GM21447 (cell line): Measurements from ENCODE around the gene HLA-DOB.
"Not testable (repeated sequence)": the region's sequence is repeated elsewhere in the genome, so short reads cannot be mapped to it uniquely, and the experiment has no call there.

Experiments used
- ATAC-seq: cut with Tn5 transposase; IDR thresholded peaks from one replicate; pipeline ENCODE4 v1.9.1; 2021; ENCODE audit not compliant: unreplicated experiment

HLA-DOB gene

GRCh38 chr6:32815115-32815514 lies 1.7 kb downstream of the HLA-DOB start:
- ATAC-seq: no peak

- ATAC-seq: no peak
Measured at GRCh38 chr6:32814145-32814544, 2.7 kb downstream of the HLA-DOB start.

- no peak for ATAC-seq
Measured at GRCh38 chr6:32809171-32809570, 7.6 kb downstream of the HLA-DOB start.

DNA sequence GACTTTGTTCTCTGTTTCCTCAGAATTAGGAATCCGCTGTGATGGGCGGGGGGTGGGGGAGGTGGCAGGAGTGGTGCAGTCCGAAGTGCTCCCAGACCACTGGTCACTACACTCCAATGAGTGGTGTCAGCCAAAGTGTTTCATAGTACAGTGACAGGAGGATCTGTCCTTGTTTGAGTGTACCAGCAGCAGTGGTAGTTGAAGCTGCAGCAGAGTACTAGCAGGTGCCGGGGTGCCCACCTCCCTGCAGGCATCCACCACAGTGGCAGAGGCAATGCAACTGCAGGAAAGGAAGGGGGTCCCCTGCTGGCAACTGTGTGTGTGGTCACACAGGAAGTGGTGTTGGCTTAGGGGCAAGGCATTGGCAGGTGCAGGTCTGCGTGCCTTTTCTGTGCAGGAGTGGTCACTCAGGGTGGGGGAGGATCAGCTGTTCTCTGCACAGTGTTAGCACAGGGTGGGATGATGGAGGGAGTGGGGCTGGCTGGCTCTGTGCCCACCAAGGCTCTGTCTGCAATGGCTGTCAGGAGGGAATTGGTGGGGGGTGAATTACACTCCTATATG lies 9.7 kb downstream of the HLA-DOB start:
- ATAC-seq: no peak

GRCh38 chr6:32805404-32805803 lies 11.4 kb downstream of the HLA-DOB start:
- not testable (repeated sequence) for ATAC-seq

DNA sequence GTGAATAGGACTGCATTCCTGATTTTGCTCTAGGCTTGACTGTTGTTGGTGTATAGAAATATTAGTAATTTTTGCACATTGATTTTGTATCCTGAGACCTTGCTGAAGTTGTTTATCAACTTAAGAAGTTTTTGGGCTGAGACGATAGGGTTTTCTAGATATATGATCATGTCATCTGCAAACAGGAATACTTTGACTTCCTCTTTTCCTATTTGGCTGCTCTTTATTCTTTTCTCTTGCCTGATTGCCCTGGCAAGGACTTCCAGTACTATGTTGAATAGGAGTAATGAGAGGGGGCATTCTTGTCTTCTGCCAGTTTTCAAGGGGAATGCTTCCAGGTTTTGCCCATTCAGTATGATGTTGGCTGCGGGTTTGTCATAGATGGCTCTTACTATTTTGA lies 13.4 kb downstream of the HLA-DOB start:
- no peak for ATAC-seq

GRCh38 chr6:32799740-32800139 lies 17.1 kb downstream of the HLA-DOB start:
- ATAC-seq: no peak

DNA sequence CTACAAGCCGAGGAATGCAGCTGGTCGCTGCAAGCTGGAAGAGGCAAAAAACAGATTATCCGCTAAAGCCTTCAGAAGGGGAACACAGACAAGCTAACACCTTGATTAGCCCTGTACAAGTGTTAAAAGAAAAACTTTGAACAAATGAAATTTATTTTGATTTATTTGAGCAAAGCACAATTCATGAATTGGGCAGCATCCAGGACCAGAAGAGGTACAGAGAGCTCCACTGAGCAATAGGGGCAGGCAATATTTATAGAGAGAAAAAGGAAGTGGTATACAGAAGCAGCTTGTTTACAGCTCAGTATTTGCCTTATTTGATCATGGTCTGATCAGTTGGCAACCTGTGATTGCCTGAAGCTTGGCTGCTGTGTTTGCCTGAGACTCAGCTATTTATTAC lies 17.6 kb downstream of the HLA-DOB start:
- ATAC-seq: no peak

DNA sequence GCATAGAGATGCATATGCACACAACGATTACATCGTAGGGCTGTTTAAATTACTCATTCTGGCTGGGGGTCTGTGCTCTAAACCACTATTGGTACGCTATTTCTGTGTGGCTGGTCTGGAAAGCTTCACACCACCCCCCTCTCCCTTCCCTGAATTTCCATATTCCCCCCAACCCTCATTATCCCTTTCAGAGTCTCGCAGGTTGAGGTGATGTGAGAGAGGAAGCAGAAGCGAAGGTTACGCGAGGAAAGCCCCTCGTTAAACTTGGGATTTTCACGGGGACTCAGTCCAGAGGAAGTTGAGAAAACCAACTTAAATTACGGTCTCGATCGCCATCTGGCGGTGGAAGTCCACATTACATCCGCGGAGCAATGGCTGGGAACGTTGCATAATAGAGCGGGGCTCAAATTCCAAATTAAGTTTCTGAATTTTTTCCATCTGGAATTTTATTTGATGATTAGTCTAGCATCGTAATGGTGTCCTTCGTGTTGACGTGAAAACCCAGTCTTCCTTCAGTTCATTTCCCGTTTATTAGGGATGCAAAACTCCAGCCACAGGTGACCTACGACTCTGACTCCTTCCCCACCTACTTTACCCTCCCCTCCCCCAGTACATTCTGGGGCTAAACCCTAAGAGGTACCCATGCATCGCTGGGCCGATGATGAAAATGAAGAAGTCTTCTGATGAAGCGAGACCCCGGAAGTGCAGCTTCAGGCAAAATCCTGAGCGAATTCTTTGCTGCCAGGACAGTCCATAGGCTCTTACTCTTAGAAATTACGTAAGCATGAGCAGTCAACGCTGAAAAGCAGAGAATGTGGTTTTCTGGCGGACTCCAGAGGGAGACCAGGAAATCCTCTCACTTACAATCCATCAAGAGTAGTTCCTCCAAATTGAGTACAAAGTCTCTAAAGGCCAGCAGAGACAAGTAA lies 19.7 kb downstream of the HLA-DOB start:
- ATAC-seq: no peak

DNA sequence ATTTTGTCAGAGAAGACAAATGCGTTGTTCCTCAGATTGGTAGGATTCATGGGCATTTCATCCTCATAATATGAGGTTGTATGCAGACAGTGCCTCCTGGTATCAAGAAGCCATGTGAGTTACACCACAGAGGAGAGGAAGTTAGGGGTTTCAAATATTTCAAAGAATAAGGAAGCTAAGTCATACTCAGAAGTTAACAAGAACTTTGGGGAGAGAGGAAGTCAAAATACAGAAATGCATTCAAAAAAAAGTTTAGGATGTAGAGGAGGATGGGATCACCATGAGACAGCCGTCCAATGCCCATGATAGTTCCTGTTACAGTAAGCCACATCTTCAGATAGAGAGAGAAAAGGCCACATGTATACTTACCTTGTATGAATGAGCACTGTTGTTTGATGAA lies 22.3 kb downstream of the HLA-DOB start:
- no peak for ATAC-seq

DNA sequence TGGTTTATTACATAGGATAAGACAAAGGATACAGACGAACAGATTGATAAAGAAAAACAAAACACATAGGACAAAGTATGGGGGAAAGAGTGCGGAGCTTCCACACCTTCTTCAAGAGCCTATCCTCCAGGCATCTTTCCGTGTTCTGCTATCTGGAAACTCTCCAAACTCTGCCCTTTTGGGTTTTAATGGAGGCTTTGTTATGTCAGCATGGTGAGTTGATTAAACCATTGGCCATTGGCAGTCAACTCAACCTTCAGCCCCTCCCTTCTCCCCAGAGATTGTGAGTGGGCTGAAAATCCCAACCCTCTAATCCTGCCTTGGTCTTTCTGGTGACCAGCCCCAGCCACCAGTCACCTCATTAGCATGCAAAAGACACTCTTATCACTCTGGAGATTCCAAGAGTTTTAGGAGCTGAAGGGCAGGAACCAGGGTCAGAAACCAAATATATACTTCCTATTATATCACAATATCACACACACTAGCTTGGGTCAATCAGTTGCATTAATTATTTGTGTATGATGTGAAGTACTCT lies 23.8 kb downstream of the HLA-DOB start:
- no peak for ATAC-seq

- ATAC-seq: no peak
Measured at GRCh38 chr6:32790306-32790705, 26.5 kb downstream of the HLA-DOB start.

DNA sequence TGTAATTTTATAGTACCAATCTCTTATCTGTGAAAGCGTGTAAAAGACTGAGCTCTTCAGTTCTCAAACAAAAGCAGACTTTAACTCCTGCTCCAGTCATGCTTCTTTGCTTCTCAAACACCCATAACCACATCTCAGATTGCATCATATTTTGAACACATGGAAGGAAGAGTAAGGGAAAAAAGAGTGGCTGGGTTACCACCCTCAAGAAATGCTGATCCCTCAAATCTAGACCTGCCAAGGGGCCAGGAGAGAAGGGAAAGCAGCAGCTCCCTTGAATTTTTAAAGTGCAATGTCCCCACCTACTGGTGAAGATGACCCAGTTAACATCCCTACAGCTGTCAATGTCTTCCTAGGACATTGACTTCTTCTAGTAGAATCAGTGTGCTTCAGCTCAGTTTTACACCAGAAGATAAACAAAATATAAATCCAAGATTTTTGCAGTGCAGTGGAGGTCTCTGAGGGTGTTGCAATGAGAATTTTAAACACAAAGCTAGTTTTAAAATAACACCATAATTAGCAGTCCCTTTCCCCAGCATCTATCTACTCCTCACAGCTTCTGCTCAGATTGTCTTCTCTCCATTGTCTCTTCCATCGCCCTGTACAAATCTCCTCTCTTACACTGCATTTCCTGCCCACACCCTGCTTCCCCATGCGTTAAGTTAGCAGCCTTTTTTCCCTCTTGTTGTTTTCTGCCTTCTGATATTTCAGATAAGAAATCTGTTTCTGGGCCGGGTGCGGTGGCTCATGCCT lies 30.8 kb downstream of the HLA-DOB start:
- no peak for ATAC-seq

DNA sequence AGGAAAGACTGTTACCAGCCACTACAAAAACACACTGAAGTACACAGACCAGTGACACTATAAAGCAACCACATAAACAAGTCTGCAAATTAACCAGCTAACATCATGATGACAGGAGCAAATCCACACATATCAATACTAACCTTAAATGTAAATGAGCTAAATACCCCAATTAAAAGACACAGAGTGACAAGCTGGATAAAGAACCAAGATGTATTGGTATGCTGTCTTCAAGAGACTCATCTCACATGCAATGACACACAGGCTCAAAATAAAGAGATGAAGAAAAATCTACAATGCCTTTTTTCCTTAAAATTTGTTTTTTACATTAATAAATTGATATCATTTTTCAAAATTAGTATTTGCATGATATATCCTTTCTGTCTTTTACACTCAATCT lies 33.9 kb downstream of the HLA-DOB start:
- ATAC-seq: not testable (repeated sequence)

DNA sequence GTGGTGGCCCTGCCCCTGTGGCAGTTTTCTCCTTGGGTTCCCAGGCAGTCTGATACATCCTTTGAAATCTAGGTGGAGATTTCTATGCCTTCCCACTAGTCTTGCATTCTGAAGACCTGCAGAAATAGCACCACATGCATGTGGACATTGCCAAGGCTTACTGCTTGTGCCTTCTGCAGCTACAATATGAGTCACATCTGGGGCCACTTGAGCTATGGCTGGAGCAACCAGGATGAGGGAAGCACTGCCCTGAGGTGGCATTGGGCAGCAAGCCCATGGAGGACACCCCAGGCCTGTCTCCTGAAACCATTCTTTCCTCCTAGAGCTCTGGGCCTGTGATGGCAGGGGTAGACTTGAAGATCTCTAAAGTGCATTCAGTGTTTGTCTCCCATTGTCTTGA lies 37.8 kb downstream of the HLA-DOB start:
- ATAC-seq: no peak

- ATAC-seq: no peak
Measured at GRCh38 chr6:32775071-32775470, 41.7 kb downstream of the HLA-DOB start.

- no peak for ATAC-seq
Measured at GRCh38 chr6:32774426-32774825, 42.4 kb downstream of the HLA-DOB start.

GRCh38 chr6:32772656-32773055 lies 44.1 kb downstream of the HLA-DOB start:
- ATAC-seq: no peak

GRCh38 chr6:32764048-32764447 lies 52.8 kb downstream of the HLA-DOB start:
- no peak for ATAC-seq

GRCh38 chr6:32763421-32763820 lies 53.4 kb downstream of the HLA-DOB start, which contains the start of gene HLA-DQB2:
HLA-DQB2 (minus strand) TSS chr6:32763532; CDS start chr6:32763470, 62 bp downstream.
- ATAC-seq: no peak
